HG03139 (cell line): ENCODE measurements around the gene CMSS1.

Experiments used
- ATAC-seq: cut with Tn5 transposase; IDR thresholded peaks from one replicate; pipeline ENCODE4 v1.9.1; 2021; ENCODE audit not compliant: unreplicated experiment

CMSS1 gene

GRCh38 chr3:99978221-99978620, 160.6 kb downstream of the CMSS1 start:
- no peak for ATAC-seq

DNA sequence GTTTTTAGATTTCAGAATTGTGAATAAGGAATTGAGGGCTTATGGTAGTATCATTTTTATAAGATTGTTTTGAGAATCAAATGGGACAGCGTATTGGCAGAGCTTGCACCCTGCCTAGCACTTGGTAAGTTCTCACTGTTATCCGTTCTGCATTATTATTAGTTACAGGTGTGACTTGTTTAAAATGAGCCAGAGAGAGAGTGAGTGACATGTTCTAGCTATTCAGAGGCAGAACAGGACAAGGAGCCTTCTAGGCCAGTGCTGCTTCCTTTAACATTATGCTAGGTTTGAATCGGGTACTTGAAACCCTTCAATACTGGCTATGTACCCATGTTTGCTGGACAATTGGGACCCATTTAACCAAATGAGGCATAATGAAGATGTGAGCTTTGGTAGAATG, 162.9 kb downstream of the CMSS1 start:
- ATAC-seq, result no peak

- ATAC-seq, result no peak
These were observed 163.5 kb downstream of the CMSS1 start for GRCh38 chr3:99981138-99981537.

- no peak for ATAC-seq
These were observed 165.0 kb downstream of the CMSS1 start for GRCh38 chr3:99982650-99983049.

GRCh38 chr3:99984139-99984538, 166.5 kb downstream of the CMSS1 start:
- no peak for ATAC-seq

DNA sequence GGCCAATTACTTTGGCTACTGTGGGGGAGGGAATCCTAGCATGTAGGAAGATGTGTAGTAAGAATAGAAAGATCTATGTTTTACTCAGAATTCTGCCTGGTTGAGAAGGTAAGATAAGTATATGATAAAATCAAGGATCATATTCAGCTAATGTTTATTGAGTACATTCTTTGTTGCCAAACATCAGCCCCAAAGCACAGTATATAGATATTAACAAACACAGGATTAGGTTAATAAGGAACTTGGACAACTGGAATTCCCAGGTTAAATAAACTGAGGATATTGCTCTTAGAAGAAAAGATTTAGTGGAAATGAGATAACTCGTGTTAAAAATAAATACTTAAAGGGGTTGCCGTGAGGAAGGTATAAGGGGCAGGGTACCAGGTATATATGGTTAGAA, 167.0 kb downstream of the CMSS1 start:
- ATAC-seq, result no peak

- ATAC-seq, result no peak
These were observed 172.5 kb downstream of the CMSS1 start for GRCh38 chr3:99990179-99990578.

DNA sequence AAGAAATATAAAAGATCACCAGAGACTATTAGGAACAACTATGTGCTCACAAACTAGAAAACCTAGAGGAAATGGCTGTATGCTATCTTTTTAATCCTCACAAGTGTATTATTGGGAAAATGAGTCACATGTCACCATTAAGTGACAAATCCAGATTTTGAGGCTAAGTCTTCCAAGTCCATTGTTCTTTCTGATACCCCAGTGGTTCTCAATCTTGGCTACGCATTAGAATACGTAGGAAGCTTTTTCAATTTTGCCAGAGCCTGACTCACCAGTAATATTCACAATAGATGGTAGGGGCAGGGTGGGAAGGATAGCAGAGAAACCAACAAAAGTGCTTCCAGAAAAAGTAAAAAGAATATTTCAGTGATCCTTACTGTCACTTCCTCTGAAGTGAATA, 179.6 kb downstream of the CMSS1 start:
- ATAC-seq, result no peak

DNA sequence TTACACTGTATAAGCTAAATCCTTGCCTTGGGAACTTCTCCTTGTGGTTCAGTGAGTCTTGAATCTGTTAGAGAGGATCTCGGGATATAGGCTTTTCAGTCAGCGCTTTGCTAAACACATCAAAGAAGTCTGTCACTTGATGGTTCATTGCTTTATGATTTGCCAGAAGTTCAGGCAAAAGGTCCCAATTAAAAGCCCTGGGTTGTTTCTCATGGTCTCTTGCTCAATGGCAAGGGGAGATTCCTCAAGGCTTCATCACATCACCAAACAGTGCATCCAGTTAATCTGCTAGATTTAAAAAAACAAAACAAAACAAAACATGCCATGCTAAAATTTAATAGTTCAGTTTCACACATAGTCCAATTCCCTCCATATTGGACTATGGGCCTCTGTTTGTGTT, 181.9 kb downstream of the CMSS1 start:
- no peak for ATAC-seq

GRCh38 chr3:100001083-100001482, 183.4 kb downstream of the CMSS1 start:
- no peak for ATAC-seq

GRCh38 chr3:100001526-100002270, 184.0 kb downstream of the CMSS1 start:
- no peak for ATAC-seq

GRCh38 chr3:100002599-100003350, 185.1 kb downstream of the CMSS1 start:
- no peak for ATAC-seq

DNA sequence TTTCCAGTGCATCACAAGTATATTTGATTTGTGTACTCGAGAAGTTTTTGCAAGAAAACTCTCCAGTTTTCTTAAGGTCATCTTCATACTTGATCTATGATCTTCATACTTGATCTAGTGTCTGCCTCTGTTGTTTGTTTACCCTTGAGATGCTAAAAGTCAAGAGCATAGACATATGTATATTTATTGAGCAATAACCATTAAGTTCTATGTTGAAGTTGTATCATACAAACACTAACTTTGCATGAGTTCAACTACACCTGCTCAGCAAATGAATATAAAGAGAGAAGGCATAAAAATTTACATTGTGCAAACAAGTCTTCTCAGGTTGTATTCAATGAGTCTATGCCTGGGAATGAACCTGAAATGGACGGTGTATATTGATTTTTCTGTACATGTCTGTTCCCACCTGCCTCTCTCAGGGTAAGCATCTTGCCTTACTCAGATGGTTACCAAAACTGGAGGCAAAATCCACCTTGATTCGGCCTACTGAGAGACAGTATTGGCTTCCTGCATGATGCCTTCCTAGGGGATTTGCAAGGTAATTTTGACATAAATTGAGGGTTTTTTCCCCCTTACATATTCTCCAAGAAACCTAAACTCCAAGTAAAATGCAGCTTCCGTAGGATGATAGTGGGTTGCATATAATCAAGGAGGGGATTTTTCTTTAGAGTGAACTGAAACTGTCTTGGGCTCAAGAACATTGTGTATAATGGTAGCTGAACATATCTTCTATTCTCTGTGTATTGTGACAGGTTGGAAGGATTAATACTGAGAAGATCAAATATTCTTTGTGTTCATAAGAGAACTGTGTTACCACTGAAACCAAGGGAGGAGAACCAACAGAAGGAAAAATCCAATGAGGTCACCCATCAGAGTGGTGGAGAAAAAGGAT, 186.2 kb downstream of the CMSS1 start:
- no peak for ATAC-seq

DNA sequence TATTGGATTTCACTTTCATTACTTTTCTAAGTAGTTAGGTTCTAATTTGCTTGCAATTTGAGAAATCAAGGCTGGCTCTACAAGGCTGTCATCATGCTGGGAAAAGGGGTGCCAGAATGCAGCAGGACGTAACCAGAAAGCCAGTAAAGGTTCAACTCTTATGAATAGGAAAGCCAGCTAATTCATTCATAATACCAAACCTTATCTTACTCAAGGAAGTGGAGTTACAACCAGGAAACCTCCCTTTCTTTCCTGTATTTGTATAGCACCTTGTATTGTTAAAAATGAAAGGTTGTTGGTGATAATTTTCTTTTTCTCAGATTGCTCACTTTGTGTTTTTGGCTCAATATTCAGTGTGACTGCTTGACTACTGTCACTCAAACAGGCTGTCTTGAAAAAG, 187.3 kb downstream of the CMSS1 start:
- no peak for ATAC-seq

- ATAC-seq, result no peak
These were observed 188.2 kb downstream of the CMSS1 start for GRCh38 chr3:100005665-100006393.

GRCh38 chr3:100006570-100007271, 189.1 kb downstream of the CMSS1 start:
- no peak for ATAC-seq

GRCh38 chr3:100007313-100007712, 189.7 kb downstream of the CMSS1 start:
- no peak for ATAC-seq

GRCh38 chr3:100008081-100008698, 190.5 kb downstream of the CMSS1 start:
- ATAC-seq, result no peak

GRCh38 chr3:100009276-100010086, 191.8 kb downstream of the CMSS1 start:
- ATAC-seq, result no peak
